WI38 (cell line): ENCODE results near the gene CTNNA2.

Experiments used
- H3K4me3 ChIP-seq: 2 replicates; pipeline ENCODE4 v1.5.1; 2011; ENCODE audit warnings: low read depth, mild to moderate bottlenecking, control low read depth, low read length
- CTCF ChIP-seq: IDR thresholded peaks from 2 replicates; pipeline ENCODE4 v1.5.1; 2012; ENCODE audit warnings: low read depth, mild to moderate bottlenecking, control low read depth, low read length

CTNNA2 gene

GRCh38 chr2:80687524-80687923 is 1174.7 kb downstream of the CTNNA2 start:
- TF ChIP-seq CTCF, result no peak
- H3K4me3 ChIP-seq, result no peak overlapping the region

- no peak overlapping the region for H3K4me3 ChIP-seq
- TF ChIP-seq CTCF, result no peak
These were observed 1176.3 kb downstream of the CTNNA2 start for GRCh38 chr2:80689106-80689505.
